Measurements from ENCODE around the gene CRNKL1. TPM values are rescaled to one million over a fixed set of nuclear protein-coding genes. Genes with fewer than 3 reads are reported as not detected.

CRNKL1 gene
- total RNA-seq, 6 experiments from 2014 or later = 17.5 to 24.0 (median 19.3) TPM

GRCh38 chr20:20092827-20093226, 40.6 kb upstream of the CRNKL1 start:
- TF ChIP-seq CTCF (IDR thresholded peaks at IDR 0.05) = no peak
- Mint-ChIP-seq H3K27ac (no peak overlapping the region), H3K4me3 (no peak overlapping the region), H3K4me1 (ENCODE audit: low read depth) (no peaks in the 10 kb centered on the region), H3K27me3 (ENCODE audit: insufficient read depth) (peaks cover 23% of the 10 kb centered on the region), H3K36me3 (ENCODE audit: low read depth) (no peaks in the 10 kb centered on the region), H3K9me3 (no peaks in the 10 kb centered on the region)
- DNase-seq = no peak

DNA sequence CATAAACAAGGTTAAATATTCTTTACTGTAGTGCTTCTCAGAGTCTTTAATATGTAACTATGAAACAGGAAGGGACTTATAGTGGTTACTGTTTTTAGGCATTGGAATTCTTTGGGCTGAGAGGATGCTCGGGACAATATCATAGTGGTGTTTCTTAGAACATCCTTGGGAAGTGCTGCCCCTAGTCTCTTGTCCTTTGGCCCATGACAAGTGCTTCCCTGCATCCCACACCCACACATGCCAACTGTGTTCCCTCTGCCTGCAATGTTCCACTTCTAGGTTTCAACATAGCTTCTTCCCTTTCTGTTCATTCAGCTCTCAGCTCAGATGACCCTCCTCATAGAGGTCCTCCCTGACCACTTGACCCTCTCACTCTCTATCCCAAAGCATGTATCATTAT, 37.7 kb upstream of the CRNKL1 start:
- no peak for TF ChIP-seq CTCF (IDR thresholded peaks at IDR 0.05)
- no peaks in the 10 kb centered on the region for H3K36me3 Mint-ChIP-seq (ENCODE audit: low read depth)
- H3K4me3 Mint-ChIP-seq = no peak overlapping the region
- H3K27me3 Mint-ChIP-seq (ENCODE audit: insufficient read depth) = peaks cover 10% of the 10 kb centered on the region
- H3K4me1 Mint-ChIP-seq (ENCODE audit: low read depth) = no peaks in the 10 kb centered on the region
- no peak for DNase-seq
- H3K27ac Mint-ChIP-seq = no peak overlapping the region
- no peaks in the 10 kb centered on the region for H3K9me3 Mint-ChIP-seq

GRCh38 chr20:20089018-20089417, 36.8 kb upstream of the CRNKL1 start:
- Mint-ChIP-seq H3K9me3 (no peaks in the 10 kb centered on the region), H3K27ac (no peak overlapping the region), H3K36me3 (ENCODE audit: low read depth) (no peaks in the 10 kb centered on the region), H3K4me1 (ENCODE audit: low read depth) (no peaks in the 10 kb centered on the region), H3K27me3 (ENCODE audit: insufficient read depth) (peaks cover 8% of the 10 kb centered on the region), H3K4me3 (no peak overlapping the region)
- no peak for TF ChIP-seq CTCF (IDR thresholded peaks at IDR 0.05)
- DNase-seq = no peak

GRCh38 chr20:20085812-20086211, 33.5 kb upstream of the CRNKL1 start:
- no peak overlapping the region for H3K27ac Mint-ChIP-seq
- no peak for DNase-seq
- H3K4me3 Mint-ChIP-seq = no peak overlapping the region

GRCh38 chr20:20085071-20085470, 32.8 kb upstream of the CRNKL1 start:
- Mint-ChIP-seq H3K4me1 (ENCODE audit: low read depth) (no peaks in the 10 kb centered on the region), H3K4me3 (no peak overlapping the region), H3K36me3 (ENCODE audit: low read depth) (no peaks in the 10 kb centered on the region), H3K27me3 (ENCODE audit: insufficient read depth) (peaks cover 8% of the 10 kb centered on the region), H3K9me3 (no peaks in the 10 kb centered on the region), H3K27ac (no peak overlapping the region)
- TF ChIP-seq CTCF (IDR thresholded peaks at IDR 0.05) = no peak
- no peak for DNase-seq

More at GRCh38 chr20:20085812-20086211, 33.5 kb upstream of the CRNKL1 start:
- Mint-ChIP-seq H3K36me3 (ENCODE audit: low read depth) (no peaks in the 10 kb centered on the region), H3K9me3 (no peaks in the 10 kb centered on the region), H3K27me3 (ENCODE audit: insufficient read depth) (peaks cover 7% of the 10 kb centered on the region), H3K4me1 (ENCODE audit: low read depth) (no peaks in the 10 kb centered on the region)
- no peak for TF ChIP-seq CTCF (IDR thresholded peaks at IDR 0.05)

DNA sequence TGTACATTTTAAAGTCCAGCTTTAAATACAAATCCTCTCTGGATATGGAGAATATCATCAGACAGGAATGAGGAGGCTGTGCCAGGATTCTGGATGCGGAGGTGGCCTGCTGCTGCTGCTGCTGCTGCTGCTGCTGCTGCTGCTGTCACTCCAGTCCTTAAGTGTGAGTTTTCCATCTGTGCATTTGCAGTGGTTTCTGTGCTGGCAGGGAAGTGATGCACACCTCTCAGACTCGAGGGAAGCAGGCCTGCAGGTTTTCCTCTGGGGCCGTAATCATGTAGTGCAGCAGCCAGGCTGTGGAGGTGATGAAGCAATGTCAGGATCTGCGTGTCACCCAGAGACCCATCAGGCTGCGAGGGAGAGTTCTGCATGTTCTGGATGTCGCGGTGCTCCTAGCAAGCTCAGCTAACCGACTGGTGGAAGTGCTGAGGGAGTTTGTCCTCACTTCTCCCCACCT, 32.1 kb upstream of the CRNKL1 start:
- Mint-ChIP-seq H3K4me3 (no peak overlapping the region), H3K4me1 (ENCODE audit: low read depth) (no peaks in the 10 kb centered on the region), H3K9me3 (no peaks in the 10 kb centered on the region), H3K27ac (no peak overlapping the region), H3K27me3 (ENCODE audit: insufficient read depth) (peaks cover 9% of the 10 kb centered on the region), H3K36me3 (ENCODE audit: low read depth) (no peaks in the 10 kb centered on the region)
- no peak for TF ChIP-seq CTCF (IDR thresholded peaks at IDR 0.05)
- no peak for DNase-seq
